ENCODE measurements around the gene MYF5.
"Not testable (repeated sequence)": the region's sequence is repeated elsewhere in the genome, so short reads cannot be mapped to it uniquely, and the experiment has no call there.

Gene MYF5

DNA sequence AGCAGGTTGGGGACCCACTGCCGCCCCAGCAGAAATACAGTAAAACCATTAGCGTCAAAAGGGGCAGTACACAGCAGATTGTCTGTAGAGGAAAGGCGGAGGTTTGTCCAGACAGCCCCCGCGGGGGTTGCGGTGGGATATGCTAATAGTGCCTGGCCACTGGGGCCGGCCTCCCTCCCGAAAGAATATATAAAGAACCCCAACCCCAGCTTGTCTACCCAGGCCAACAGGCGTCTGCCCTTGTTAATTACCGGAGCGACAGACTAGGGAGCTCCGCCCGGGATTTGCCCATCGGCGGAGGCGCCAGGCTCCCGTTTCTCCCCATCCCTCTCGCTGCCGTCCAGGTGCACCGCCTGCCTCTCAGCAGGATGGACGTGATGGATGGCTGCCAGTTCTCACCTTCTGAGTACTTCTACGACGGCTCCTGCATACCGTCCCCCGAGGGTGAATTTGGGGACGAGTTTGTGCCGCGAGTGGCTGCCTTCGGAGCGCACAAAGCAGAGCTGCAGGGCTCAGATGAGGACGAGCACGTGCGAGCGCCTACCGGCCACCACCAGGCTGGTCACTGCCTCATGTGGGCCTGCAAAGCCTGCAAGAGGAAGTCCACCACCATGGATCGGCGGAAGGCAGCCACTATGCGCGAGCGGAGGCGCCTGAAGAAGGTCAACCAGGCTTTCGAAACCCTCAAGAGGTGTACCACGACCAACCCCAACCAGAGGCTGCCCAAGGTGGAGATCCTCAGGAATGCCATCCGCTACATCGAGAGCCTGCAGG lies at the start of gene MYF5:
Gene MYF5 (plus strand): TSS at position 217 of the 774 bp plus-strand sequence. CDS start 152 bp downstream, at position 369.
- DNase-seq = no peak

DNA sequence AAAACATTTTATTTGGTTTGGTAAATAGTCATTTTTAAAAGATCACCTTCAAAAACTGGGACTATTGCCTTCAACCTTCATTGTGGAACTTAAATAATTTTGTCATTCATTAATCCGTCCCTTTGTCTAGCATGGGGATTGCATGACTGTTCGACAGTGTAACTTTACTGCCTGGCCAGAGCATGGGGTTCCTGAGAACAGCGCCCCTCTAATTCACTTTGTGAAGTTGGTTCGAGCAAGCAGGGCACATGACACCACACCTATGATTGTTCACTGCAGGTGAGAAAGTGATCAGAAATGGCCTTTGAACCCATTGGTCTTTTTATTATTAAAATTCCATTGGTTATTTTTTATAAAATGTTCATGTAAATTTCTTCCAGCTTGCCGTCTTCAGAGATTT lies 46.5 kb upstream of the MYF5 start:
- DNase-seq = no peak

DNA sequence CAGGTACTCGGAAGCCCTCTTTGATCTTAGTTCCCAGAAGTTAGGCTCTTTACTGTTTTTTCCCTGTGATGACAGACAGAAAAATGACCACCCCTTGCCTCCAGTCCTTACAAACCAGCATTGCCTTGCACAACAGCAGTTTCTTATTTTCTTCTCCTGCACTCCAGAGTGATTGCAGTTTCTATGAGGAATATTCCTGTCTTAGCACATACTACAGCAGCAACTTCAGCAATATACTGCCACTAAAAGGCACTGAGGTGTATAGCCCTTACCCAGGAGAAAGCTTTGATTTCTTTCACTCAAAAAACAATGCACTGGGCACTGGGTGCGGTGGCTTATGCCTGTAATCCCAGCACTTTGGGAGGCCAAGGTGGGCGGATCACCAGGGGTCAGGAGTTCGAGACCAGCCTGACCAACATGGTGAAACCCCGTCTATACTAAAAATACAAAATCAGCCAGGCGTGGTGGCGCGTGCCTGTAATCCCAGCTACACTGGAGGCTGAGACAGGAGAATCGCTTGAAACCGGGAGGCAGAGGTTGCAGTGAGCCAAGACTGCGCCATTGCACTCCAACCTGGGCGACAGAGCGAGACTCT lies 40.6 kb upstream of the MYF5 start:
- DNase-seq = not testable (repeated sequence)

DNA sequence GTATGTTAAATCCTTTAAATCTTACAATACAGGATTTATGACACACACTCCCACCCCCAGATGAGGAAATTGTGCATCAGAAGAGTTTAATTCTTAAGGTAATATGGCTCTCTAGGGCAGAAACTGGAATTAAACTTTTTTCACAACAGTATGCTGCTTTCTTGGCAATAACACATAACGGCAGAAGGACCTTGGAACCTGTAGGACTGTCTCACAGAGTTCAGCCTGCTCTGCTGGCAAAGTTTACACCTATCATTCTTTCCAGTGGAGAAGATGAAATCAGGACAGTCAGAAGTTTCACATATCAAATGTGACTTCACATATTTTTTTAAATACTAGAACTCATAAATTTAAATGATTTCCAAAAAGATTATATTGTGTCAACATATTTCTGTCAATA lies 39.9 kb upstream of the MYF5 start:
- no peak for DNase-seq

- DNase-seq = no peak
Observed at GRCh38 chr12:80677994-80678393, 38.7 kb upstream of the MYF5 start.

DNA sequence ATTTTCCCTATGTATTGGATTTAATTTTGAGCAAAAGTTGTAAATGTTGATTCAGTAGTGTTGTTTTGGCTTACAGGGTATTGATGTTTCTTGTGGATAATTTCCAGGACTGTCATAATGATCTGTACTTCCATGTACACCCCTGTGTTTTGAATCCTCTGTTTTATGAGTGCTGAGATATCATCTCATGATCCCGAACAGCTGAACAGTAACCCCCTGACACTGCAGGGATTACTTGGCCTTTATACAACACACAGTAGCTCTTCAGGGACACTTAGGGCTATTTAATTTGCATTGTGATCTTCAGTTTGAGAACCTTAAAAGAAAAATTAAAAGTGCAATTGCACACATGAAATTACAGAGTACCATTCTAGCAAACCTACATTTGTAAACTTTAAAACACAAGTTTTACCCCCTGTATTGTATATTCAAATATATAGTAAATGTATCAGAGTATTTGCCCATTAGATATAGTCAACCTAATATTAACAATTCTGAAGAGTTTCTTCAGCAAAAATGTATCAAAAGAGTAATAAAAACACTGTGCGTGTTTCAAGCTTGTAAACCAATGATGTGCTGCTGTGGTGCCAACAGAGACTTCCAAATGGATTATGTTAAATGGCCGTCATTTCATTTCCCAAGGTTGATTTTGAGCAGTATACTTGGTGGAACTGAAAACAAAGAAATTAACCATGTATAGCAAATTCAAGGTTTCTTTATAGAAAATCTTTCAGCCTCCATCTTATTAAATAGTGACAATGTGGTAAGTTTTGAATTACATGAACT lies 37.2 kb upstream of the MYF5 start:
- DNase-seq = no peak

DNA sequence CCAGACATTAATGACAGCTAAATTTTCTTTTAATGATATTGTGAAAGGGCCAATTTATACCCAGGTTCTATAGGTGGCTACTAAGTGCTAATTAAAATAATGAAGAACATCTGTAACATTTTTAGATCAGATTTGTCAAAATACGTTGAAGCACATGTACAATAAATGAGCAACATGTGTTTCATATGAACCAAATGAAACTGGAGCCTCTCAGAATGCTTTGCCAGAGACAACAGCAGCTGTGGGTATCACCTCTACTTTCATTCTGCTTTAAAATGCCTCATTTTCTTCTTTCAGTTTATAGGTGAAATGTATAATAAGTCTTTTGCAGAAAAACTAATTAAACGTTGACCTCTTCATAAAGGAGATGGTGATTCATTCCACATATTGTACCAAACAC lies 35.4 kb upstream of the MYF5 start:
- DNase-seq = no peak

GRCh38 chr12:80681786-80682185 lies 34.9 kb upstream of the MYF5 start:
- no peak for DNase-seq

GRCh38 chr12:80684077-80684495 lies 32.6 kb upstream of the MYF5 start:
- DNase-seq = no peak

- no peak for DNase-seq
Observed at GRCh38 chr12:80690090-80690489, 26.6 kb upstream of the MYF5 start.

DNA sequence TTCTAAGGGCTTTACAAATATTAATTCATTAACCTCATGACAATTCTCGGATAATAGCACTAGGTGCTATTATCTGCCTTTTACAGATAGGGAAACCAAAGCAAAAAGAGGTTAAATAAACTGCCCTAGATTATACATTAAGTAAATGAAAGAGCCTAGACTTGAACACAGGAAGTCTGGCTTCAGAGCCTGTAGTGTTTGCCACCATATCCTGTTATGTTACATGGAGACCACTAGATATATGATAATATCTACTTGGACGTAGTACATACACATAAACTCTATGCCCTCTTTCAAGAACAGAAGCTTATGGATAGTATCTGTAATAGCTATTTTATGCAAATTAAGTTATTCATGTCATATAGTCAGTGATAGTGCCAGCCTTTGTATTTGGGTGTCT lies 26.2 kb upstream of the MYF5 start:
- DNase-seq = no peak

GRCh38 chr12:80692114-80692513 lies 24.6 kb upstream of the MYF5 start:
- no peak for DNase-seq

GRCh38 chr12:80697270-80697887 lies 19.3 kb upstream of the MYF5 start:
- no peak for DNase-seq

GRCh38 chr12:80698256-80698655 lies 18.5 kb upstream of the MYF5 start:
- DNase-seq = no peak

GRCh38 chr12:80698847-80699542 lies 17.7 kb upstream of the MYF5 start:
- DNase-seq = no peak

GRCh38 chr12:80700327-80700726 lies 16.4 kb upstream of the MYF5 start:
- no peak for DNase-seq

GRCh38 chr12:80701388-80701787 lies 15.3 kb upstream of the MYF5 start:
- DNase-seq = no peak

- DNase-seq = no peak
Observed at GRCh38 chr12:80702889-80703805, 13.6 kb upstream of the MYF5 start.

DNA sequence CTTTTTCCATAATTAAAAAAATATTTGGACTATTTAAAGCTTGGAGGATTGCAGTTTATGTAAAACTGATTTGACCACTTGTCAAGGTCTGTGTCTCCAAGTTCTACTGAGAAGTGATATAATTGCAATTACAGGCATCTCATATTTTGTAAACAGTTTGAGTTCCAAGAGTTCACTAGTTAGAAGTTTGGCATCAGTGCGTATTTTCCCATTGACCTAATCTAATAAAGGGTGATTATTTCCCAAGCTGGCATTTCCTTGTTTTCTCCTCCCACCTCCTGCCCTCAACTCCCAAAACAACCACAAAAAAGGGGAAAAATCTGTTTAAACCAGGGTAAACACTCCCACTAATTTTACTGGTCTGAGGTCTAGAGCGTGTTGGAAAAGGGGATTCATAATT lies 12.3 kb upstream of the MYF5 start:
- no peak for DNase-seq

GRCh38 chr12:80707126-80707829 lies 9.4 kb upstream of the MYF5 start, which contains the start of gene MYF6:
TSS of gene MYF6 (plus strand) at chr12:80707634. CDS start at chr12:80707720, 86 bp downstream.
- no peak for DNase-seq

DNA sequence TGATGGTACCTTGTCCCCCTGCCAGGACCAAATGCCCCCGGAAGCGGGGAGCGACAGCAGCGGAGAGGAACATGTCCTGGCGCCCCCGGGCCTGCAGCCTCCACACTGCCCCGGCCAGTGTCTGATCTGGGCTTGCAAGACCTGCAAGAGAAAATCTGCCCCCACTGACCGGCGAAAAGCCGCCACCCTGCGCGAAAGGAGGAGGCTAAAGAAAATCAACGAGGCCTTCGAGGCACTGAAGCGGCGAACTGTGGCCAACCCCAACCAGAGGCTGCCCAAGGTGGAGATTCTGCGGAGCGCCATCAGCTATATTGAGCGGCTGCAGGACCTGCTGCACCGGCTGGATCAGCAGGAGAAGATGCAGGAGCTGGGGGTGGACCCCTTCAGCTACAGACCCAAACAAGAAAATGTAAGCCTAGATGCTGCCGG lies 8.9 kb upstream of the MYF5 start:
- DNase-seq = no peak
